HepG2 (cell line): ENCODE results near the gene AAR2. TPM values are rescaled to one million over a fixed set of nuclear protein-coding genes. Genes with fewer than 3 reads are reported as not detected.

ENCODE experiments used
- BRD4 ChIP-seq: sonication (generic); formaldehyde crosslinking; IDR thresholded peaks from 2 replicates; pipeline ENCODE4 v1.4.0; 2020; ENCODE audit warnings: missing genetic modification reagents
- CBX5 ChIP-seq: sonication (generic); formaldehyde crosslinking; IDR thresholded peaks from 2 replicates; pipeline ENCODE4 v1.4.0; 2020; ENCODE audit warnings: missing genetic modification reagents, borderline replicate concordance
- CREB3 ChIP-seq: sonication (generic); formaldehyde crosslinking; IDR thresholded peaks from 2 replicates; pipeline ENCODE4 v1.5.0; 2020; ENCODE audit warnings: missing genetic modification reagents
- FOXK2 ChIP-seq: fragments of 450-650 bp; IDR thresholded peaks from 2 replicates; pipeline ENCODE4 v1.6.1; 2016
- FOXP1 ChIP-seq, 2 experiments: fragments of 450-650 bp in 1 of 2; IDR thresholded peaks; 2 replicates each; pipeline ENCODE4 v1.6.1; 2017 to 2018; ENCODE audit warnings: antibody characterized with exemption in 1 of 2
- IKZF5 ChIP-seq: IDR thresholded peaks from 2 replicates; pipeline ENCODE4 v1.6.1; 2018; ENCODE audit warnings: missing genetic modification reagents, mild to moderate bottlenecking, missing compliant biosample characterization
- ISX ChIP-seq: sonication (generic); formaldehyde crosslinking; conservative IDR thresholded peaks from 2 replicates; pipeline ENCODE4 v1.5.0; 2020; ENCODE audit warnings: missing genetic modification reagents
- MED13 ChIP-seq: sonication (generic); formaldehyde crosslinking; IDR thresholded peaks from 2 replicates; pipeline ENCODE4 v1.5.0; 2020; ENCODE audit warnings: missing genetic modification reagents
- MED8 ChIP-seq: sonication (generic); formaldehyde crosslinking; IDR thresholded peaks from 2 replicates; pipeline ENCODE4 v1.8.1; 2023; ENCODE audit warnings: mild to moderate bottlenecking, missing genetic modification reagents; ENCODE audit not compliant: insufficient replicate concordance
- MXD4 ChIP-seq: IDR thresholded peaks from 2 replicates; pipeline ENCODE4 v1.6.1; 2016; ENCODE audit warnings: mild to moderate bottlenecking, missing biosample characterization, missing genetic modification reagents
- NAIF1 ChIP-seq: sonication (generic); formaldehyde crosslinking; IDR thresholded peaks from 2 replicates; pipeline ENCODE4 v1.5.0; 2020; ENCODE audit warnings: mild to moderate bottlenecking, missing genetic modification reagents, borderline replicate concordance
- NR3C1 ChIP-seq: sonication (generic); formaldehyde crosslinking; IDR thresholded peaks from 2 replicates; pipeline ENCODE4 v1.4.0; 2020; ENCODE audit warnings: missing genetic modification reagents
- PAF1 ChIP-seq: IDR thresholded peaks from 2 replicates; pipeline ENCODE4 v1.6.1; 2016; ENCODE audit warnings: missing genetic modification reagents, missing compliant biosample characterization
- PRMT3 ChIP-seq: sonication (generic); formaldehyde crosslinking; IDR thresholded peaks from 2 replicates; pipeline ENCODE4 v1.8.1; 2022; ENCODE audit warnings: low read depth, mild to moderate bottlenecking, moderate library complexity, missing genetic modification reagents, borderline replicate concordance
- RAD21 ChIP-seq: fragments of 450-650 bp; formaldehyde crosslinking; IDR thresholded peaks from 2 replicates; pipeline ENCODE4 v1.5.0; 2020; ENCODE audit warnings: mild to moderate bottlenecking
- RFXAP ChIP-seq: sonication (generic); formaldehyde crosslinking; IDR thresholded peaks from 2 replicates; pipeline ENCODE4 v1.4.0; 2020; ENCODE audit warnings: missing genetic modification reagents, borderline replicate concordance
- TEAD2 ChIP-seq: sonication (generic); formaldehyde crosslinking; IDR thresholded peaks from 2 replicates; pipeline ENCODE4 v1.9.0; 2021; ENCODE audit warnings: missing genetic modification reagents
- ZBTB44 ChIP-seq: sonication (generic); formaldehyde crosslinking; IDR thresholded peaks from 2 replicates; pipeline ENCODE4 v1.4.0; 2020; ENCODE audit warnings: missing genetic modification reagents
- ZFAT ChIP-seq: sonication (generic); formaldehyde crosslinking; conservative IDR thresholded peaks from 2 replicates; pipeline ENCODE4 v1.8.1; 2023; ENCODE audit warnings: missing genetic modification reagents, inconsistent platforms
- ZKSCAN5 ChIP-seq: sonication (generic); formaldehyde crosslinking; IDR thresholded peaks from 2 replicates; pipeline ENCODE4 v1.5.1; 2020; ENCODE audit warnings: mild to moderate bottlenecking, missing genetic modification reagents
- ZNF317 ChIP-seq: sonication (generic); formaldehyde crosslinking; IDR thresholded peaks from 2 replicates; pipeline ENCODE4 v1.5.0; 2020; ENCODE audit warnings: mild to moderate bottlenecking, missing genetic modification reagents
- ZNF383 ChIP-seq: sonication (generic); formaldehyde crosslinking; IDR thresholded peaks from 2 replicates; pipeline ENCODE4 v1.4.0; 2020; ENCODE audit warnings: missing genetic modification reagents, mild to moderate bottlenecking, borderline replicate concordance
- ZNF468 ChIP-seq: sonication (generic); formaldehyde crosslinking; IDR thresholded peaks from 2 replicates; pipeline ENCODE4 v1.8.0; 2022; ENCODE audit warnings: mild to moderate bottlenecking, moderate library complexity, missing genetic modification reagents
- ZNF672 ChIP-seq: sonication (generic); formaldehyde crosslinking; IDR thresholded peaks from 2 replicates; pipeline ENCODE4 v1.8.1; 2022; ENCODE audit warnings: missing genetic modification reagents
- ZNF674 ChIP-seq: sonication (generic); formaldehyde crosslinking; IDR thresholded peaks from 2 replicates; pipeline ENCODE4 v1.5.0; 2020; ENCODE audit warnings: low read depth, mild to moderate bottlenecking, missing genetic modification reagents
- polyA plus RNA-seq, 8 experiments: library from polyadenylated mRNA; depleted of rRNA in 3 of 8; stranded (reverse) in 7 of 8; unstranded in 1 of 8; fragments of >200 nt; fragmentation: Illumina TruSeq in 4 of 8; extraction: Trizol in 4 of 8; gene quantifications; 2 replicates each; pipeline versions ENCODE4 v1.2.1 to v1.2.3, GENCODE V29; 2011 to 2016; ENCODE audit warnings: low read depth in 4 of 8, missing spikeins in 1 of 8, mixed read lengths in 1 of 8; ENCODE audit not compliant: insufficient read depth in 1 of 8
- total RNA-seq, 5 experiments: library from RNA; depleted of rRNA; stranded (reverse); fragments of >200 nt; fragmentation: Illumina TruSeq; extraction: Trizol; gene quantifications; 2 replicates each; pipeline ENCODE4 v1.2.3, GENCODE V29; 2016; ENCODE audit warnings: low read depth in 1 of 5
- TF ChIP-seq, protein P1 (sequence below): sonication (generic); formaldehyde crosslinking; IDR thresholded peaks from 2 replicates; pipeline ENCODE4 v1.4.0; 2020; ENCODE audit warnings: missing genetic modification reagents
- TF ChIP-seq, protein P2 (sequence below): sonication (generic); formaldehyde crosslinking; IDR thresholded peaks from 2 replicates; pipeline ENCODE4 v1.8.0; 2022; ENCODE audit warnings: mild to moderate bottlenecking, missing genetic modification reagents

AAR2 gene
- total and polyA plus RNA-seq, 2 of the 13 experiments (the other 11 are each of a cell fraction or from before 2014, with no cell fraction given): 45.2 to 46.2 TPM

DNA sequence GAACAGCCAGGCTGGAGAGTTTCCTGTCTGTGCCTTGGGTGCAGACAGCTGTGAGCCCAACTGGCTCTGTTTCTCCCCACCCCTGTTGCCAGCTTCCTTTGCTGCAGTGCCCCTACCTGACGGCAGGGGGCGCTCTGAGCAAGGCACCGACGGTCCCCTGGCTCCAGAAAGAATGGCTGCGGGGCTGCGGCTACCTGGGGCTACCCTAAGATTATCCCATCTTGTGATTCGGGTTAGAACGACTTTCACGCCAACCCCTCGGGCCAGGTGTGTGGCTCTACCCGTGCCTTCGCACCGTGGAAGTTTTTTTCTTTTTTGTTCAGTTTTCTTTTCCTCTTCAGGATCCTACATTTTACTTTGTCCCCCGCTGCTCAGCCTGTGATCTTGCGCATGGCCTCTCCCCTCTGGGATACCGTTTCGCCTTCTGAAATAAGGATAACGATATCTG, 33.4 kb upstream of the AAR2 start (continued):
- TF ChIP-seq ZNF468 (CRISPR knock-in tag): no peak
- no peak for TF ChIP-seq CBX5 (CRISPR knock-in tag)
- TF ChIP-seq CREB3: no peak
- no peak for TF ChIP-seq BRD4 (CRISPR knock-in tag)
- no peak for TF ChIP-seq PRMT3 (CRISPR knock-in tag)
- TF ChIP-seq ISX (CRISPR knock-in tag): no peak
- no peak for TF ChIP-seq MED8 (CRISPR knock-in tag)
- TF ChIP-seq ZNF383 (CRISPR knock-in tag): no peak
- TF ChIP-seq ZNF317: no peak
- TF ChIP-seq PAF1: no peak
- no peak for TF ChIP-seq ZFAT
- no peak for TF ChIP-seq ZBTB44 (CRISPR knock-in tag)
- no peak for TF ChIP-seq NAIF1 (CRISPR knock-in tag)
- TF ChIP-seq ZNF672 (CRISPR knock-in tag): no peak
- no peak for TF ChIP-seq ZNF674 (CRISPR knock-in tag)
- peak; percentile 90 for TF ChIP-seq RAD21 (CRISPR knock-in tag)
- peak; percentile 31; the same call in 1 of the 2 replicates for TF ChIP-seq RFXAP
- TF ChIP-seq IKZF5 (CRISPR knock-in tag): no peak
- no peak for TF ChIP-seq FOXP1 (IDR thresholded peaks at IDR 0.05)
- TF ChIP-seq FOXP1 (CRISPR knock-in tag; IDR thresholded peaks at IDR 0.05): no peak
- no peak for TF ChIP-seq MED13 (CRISPR knock-in tag)
- TF ChIP-seq NR3C1: no peak
- no peak for TF ChIP-seq ZKSCAN5 (CRISPR knock-in tag)
- TF ChIP-seq TEAD2 (CRISPR knock-in tag): no peak
- no peak for TF ChIP-seq FOXK2
- TF ChIP-seq, protein P1, sequence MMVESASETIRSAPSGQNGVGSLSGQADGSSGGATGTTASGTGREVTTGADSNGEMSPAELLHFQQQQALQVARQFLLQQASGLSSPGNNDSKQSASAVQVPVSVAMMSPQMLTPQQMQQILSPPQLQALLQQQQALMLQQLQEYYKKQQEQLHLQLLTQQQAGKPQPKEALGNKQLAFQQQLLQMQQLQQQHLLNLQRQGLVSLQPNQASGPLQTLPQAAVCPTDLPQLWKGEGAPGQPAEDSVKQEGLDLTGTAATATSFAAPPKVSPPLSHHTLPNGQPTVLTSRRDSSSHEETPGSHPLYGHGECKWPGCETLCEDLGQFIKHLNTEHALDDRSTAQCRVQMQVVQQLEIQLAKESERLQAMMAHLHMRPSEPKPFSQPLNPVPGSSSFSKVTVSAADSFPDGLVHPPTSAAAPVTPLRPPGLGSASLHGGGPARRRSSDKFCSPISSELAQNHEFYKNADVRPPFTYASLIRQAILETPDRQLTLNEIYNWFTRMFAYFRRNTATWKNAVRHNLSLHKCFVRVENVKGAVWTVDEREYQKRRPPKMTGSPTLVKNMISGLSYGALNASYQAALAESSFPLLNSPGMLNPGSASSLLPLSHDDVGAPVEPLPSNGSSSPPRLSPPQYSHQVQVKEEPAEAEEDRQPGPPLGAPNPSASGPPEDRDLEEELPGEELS (CRISPR knock-in tag): no peak
- TF ChIP-seq, protein P2, sequence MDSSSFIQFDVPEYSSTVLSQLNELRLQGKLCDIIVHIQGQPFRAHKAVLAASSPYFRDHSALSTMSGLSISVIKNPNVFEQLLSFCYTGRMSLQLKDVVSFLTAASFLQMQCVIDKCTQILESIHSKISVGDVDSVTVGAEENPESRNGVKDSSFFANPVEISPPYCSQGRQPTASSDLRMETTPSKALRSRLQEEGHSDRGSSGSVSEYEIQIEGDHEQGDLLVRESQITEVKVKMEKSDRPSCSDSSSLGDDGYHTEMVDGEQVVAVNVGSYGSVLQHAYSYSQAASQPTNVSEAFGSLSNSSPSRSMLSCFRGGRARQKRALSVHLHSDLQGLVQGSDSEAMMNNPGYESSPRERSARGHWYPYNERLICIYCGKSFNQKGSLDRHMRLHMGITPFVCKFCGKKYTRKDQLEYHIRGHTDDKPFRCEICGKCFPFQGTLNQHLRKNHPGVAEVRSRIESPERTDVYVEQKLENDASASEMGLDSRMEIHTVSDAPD (CRISPR knock-in tag): no peak
- 0 out of 2 replicates have a peak, but pooled peaks have one; percentile 54 for TF ChIP-seq MXD4 (CRISPR knock-in tag)
